Measurements from ENCODE around the gene SLC14A1.

GRCh38 chr18:45760462-45761036, 36.6 kb downstream of the SLC14A1 start:
- no peak for TF ChIP-seq HDAC6 (IDR thresholded peaks at IDR 0.05; ENCODE audit: low read depth, low read length)
- no peak for TF ChIP-seq CTCF (IDR thresholded peaks at IDR 0.05; ENCODE audit: control extremely low read depth in 1 of 3, insufficient read depth in 1 of 3, low read depth in 1 of 3, low read length in 3 of 3)
- no peak for TF ChIP-seq CHD2 (IDR thresholded peaks at IDR 0.05; ENCODE audit: low read length)
- TF ChIP-seq TBP (IDR thresholded peaks at IDR 0.05; ENCODE audit: low read depth, low read length), result no peak
- TF ChIP-seq BCL11A (IDR thresholded peaks at IDR 0.05; ENCODE audit: low read depth in 2 of 2, low read length in 2 of 2), result no peak
